Measurements from ENCODE around the gene MRPL53.
A peak's percentile ranks its signal among the peaks of the same experiment; 100 is the strongest.

Gene MRPL53

DNA sequence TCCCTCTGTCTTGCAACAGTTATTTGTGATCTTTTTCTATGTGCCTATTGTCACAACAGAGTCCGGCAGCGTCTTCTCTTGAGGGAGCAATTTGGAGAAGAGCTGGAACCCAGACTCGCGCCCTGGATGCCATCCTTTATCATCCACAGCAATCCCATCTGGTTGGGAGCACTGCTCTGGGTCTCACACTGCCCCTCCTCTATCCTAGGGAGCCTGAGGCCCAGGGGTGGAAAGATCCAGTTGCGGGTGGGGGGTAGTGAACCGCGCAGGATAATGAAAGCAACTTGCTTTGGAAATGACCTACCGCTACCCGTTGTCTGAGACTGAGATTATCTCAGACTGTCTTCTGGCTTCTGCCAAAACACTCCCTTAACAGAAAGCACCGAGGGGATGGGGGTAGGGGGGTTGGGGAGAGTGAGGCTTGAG lies 13.5 kb downstream of the MRPL53 start:
- no peak for TF ChIP-seq CTCF (conservative IDR thresholded peaks at IDR 0.05; ENCODE audit: low read depth, low read length)
- DNase-seq (ENCODE audit: low read depth), result no peak
- H3K4me3 ChIP-seq (ENCODE audit: low read depth, low read length), result peak overlapping the region; percentile 82

GRCh38 chr2:74458132-74458937 lies 14.1 kb downstream of the MRPL53 start, which contains the start of gene WBP1:
Gene WBP1, plus strand, starts transcription at chr2:74458438. Its CDS starts 165 bp downstream, at chr2:74458603.
- TF ChIP-seq CTCF (conservative IDR thresholded peaks at IDR 0.05; ENCODE audit: low read depth, low read length), result no peak
- peak within 1 kb of the TSS; percentile 82 for H3K4me3 ChIP-seq (ENCODE audit: low read depth, low read length)
- peak; percentile 100 for DNase-seq (ENCODE audit: low read depth)

- TF ChIP-seq CTCF (conservative IDR thresholded peaks at IDR 0.05; ENCODE audit: low read depth, low read length), result no peak
- peak overlapping the region; percentile 74 for H3K4me3 ChIP-seq (ENCODE audit: low read depth, low read length)
- no peak for DNase-seq (ENCODE audit: low read depth)
Observed at GRCh38 chr2:74457549-74458131, 14.8 kb downstream of the MRPL53 start.

GRCh38 chr2:74457129-74457548 lies 15.3 kb downstream of the MRPL53 start:
- DNase-seq (ENCODE audit: low read depth), result peak; percentile 58
- H3K4me3 ChIP-seq (ENCODE audit: low read depth, low read length), result peak overlapping the region; percentile 74
- TF ChIP-seq CTCF (conservative IDR thresholded peaks at IDR 0.05; ENCODE audit: low read depth, low read length), result no peak

DNA sequence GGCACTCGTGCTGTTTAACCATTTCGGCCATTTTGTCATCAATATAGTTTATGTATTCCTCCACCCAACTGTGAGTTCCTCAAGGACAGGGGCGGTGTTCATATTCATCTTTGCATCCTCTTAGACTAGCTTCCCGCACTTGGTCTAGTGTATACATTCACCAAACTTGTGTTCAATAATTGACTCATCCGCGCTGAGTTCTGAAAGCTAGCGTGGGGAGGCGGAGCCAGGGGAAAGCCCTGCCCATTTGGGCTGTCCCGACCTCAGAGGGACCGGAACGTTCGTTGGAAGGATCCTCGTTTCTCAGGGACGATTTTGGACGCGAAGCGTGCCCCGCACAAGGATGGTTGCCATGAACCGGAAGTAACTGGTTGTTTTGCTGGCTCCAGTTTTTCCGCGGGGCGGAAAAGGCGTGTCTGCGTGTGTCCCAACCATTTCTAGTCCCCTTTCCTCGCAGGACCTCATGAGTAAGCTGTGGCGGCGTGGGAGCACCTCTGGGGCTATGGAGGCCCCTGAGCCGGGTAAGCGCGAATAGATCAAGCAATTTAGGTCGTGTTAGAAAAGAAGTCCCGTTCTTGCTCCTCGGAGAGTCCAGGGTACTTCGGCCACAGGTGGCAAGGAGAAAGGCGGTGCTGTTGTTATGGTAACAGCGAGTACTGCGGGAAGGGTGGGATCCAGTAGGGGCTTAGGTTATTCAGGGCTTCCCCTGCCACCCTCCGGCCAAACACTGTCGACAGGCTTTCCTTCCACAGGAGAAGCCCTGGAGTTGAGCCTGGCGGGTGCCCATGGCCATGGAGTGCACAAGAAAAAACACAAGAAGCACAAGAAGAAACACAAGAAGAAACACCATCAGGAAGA lies 17.6 kb downstream of the MRPL53 start, which contains the start of gene INO80B:
TSS of gene INO80B (plus strand) at position 434 of the 858 bp plus-strand sequence. CDS start at position 464, 30 bp downstream.
- DNase-seq (ENCODE audit: low read depth), result peak; percentile 99
- H3K4me3 ChIP-seq (ENCODE audit: low read depth, low read length), result peak within 1 kb of the TSS; percentile 70
- no peak for TF ChIP-seq CTCF (conservative IDR thresholded peaks at IDR 0.05; ENCODE audit: low read depth, low read length)

- no peak overlapping the region for H3K4me3 ChIP-seq (ENCODE audit: low read depth, low read length)
- no peak for DNase-seq (ENCODE audit: low read depth)
- TF ChIP-seq CTCF (conservative IDR thresholded peaks at IDR 0.05; ENCODE audit: low read depth, low read length), result no peak
Observed at GRCh38 chr2:74450570-74451190, 21.8 kb downstream of the MRPL53 start.

Measured in choroid plexus epithelial cell (primary cell).